Fibroblast of the aortic adventitia (primary cell): Measurements from ENCODE around the gene PTF1A. TPM values are rescaled to one million over a fixed set of nuclear protein-coding genes. Genes with fewer than 3 reads are reported as not detected.

Experiments used
- DNase-seq: peaks from one replicate; pipeline ENCODE4 v3.0.0-alpha.2; 2010; ENCODE audit warnings: low read depth
- H3K4me3 ChIP-seq: 2 replicates; pipeline ENCODE4 v1.5.1; 2011; ENCODE audit warnings: low read depth, mild to moderate bottlenecking, control low read depth, low read length, moderate library complexity
- CTCF ChIP-seq: IDR thresholded peaks from 2 replicates; pipeline ENCODE4 v1.5.1; 2011; ENCODE audit warnings: mild to moderate bottlenecking, low read length, control low read depth, inconsistent platforms; ENCODE audit not compliant: insufficient read depth
- total RNA-seq: library from RNA; depleted of rRNA; stranded (reverse); fragments of >200 nt; gene quantifications from 2 replicates; pipeline ENCODE4 v1.2.3, GENCODE V29; 2012; ENCODE audit warnings: low replicate concordance

The PTF1A gene
- total RNA-seq, 1 donor: not detected

- no peak overlapping the region for H3K4me3 ChIP-seq
- no peak for TF ChIP-seq CTCF
- no peak for DNase-seq
Measured at GRCh38 chr10:23186697-23187096, 5.4 kb upstream of the PTF1A start.

- TF ChIP-seq CTCF: no peak
- H3K4me3 ChIP-seq: no peak overlapping the region
- DNase-seq: no peak
Measured at GRCh38 chr10:23187155-23187554, 5.0 kb upstream of the PTF1A start.

- no peak for DNase-seq
Measured at GRCh38 chr10:23189024-23189423, 3.1 kb upstream of the PTF1A start.

GRCh38 chr10:23190872-23191763, 994 bp upstream of the PTF1A start:
- no peak overlapping the region for H3K4me3 ChIP-seq
- TF ChIP-seq CTCF: no peak
- no peak for DNase-seq

More at GRCh38 chr10:23189024-23189423, 3.1 kb upstream of the PTF1A start:
- H3K4me3 ChIP-seq: no peak overlapping the region
- TF ChIP-seq CTCF: no peak

- no peak for DNase-seq
- TF ChIP-seq CTCF: no peak
- no peak overlapping the region for H3K4me3 ChIP-seq
Measured at GRCh38 chr10:23192712-23193434, 761 bp downstream of the PTF1A start.

- DNase-seq: no peak
- no peak overlapping the region for H3K4me3 ChIP-seq
- TF ChIP-seq CTCF: no peak
Measured at GRCh38 chr10:23193435-23194074, 1.4 kb downstream of the PTF1A start.
